H1 (cell line): ENCODE results near the gene ADRB2. TPM values are rescaled to one million over a fixed set of nuclear protein-coding genes. Genes with fewer than 3 reads are reported as not detected.
A peak's percentile ranks its signal among the peaks of the same experiment; 100 is the strongest.

Source experiments
- E2F6 ChIP-seq: IDR thresholded peaks from 2 replicates; pipeline ENCODE4 v1.6.1; 2012; ENCODE audit warnings: inconsistent platforms
- TEAD4 ChIP-seq: IDR thresholded peaks from 2 replicates; pipeline ENCODE4 v1.6.1; 2012; ENCODE audit warnings: low read depth, low read length, inconsistent platforms, mixed read lengths
- polyA plus RNA-seq, 7 experiments: library from polyadenylated mRNA; depleted of rRNA in 3 of 7; stranded (reverse) in 5 of 7; unstranded in 2 of 7; fragments of >200 nt in 5 of 7; fragments of 200-250 nt in 2 of 7; gene quantifications; 1 replicate in 5 of 7; 2 replicates in 1 of 7; 4 replicates in 1 of 7; pipeline versions ENCODE4 v1.2.1 to v1.2.3, GENCODE V29; 2011 to 2013; ENCODE audit warnings: missing spikeins in 2 of 7, mixed read lengths in 2 of 7
- total RNA-seq: library from RNA; stranded (reverse); fragmentation: NEBNext Ultra II Directional; extraction: Animal tissue kit (Norgen Biotek cat#: 25700); gene quantifications from 2 replicates; pipeline ENCODE4 v1.2.1, GENCODE V29; 2021

The ADRB2 gene
- total and polyA plus RNA-seq, 2 of the 8 experiments (the other 6 are each of a cell fraction or from before 2014, with no cell fraction given) = 0.65 to 0.77 TPM

- no peak for TF ChIP-seq TEAD4
- peak; percentile 87 for TF ChIP-seq E2F6
Observed at GRCh38 chr5:148826739-148827070, 294 bp downstream of the ADRB2 start (continued).
